Epidermal melanocyte (primary cell): Measurements from ENCODE around the gene C1QTNF6.
"Not testable (repeated sequence)": the region's sequence is repeated elsewhere in the genome, so short reads cannot be mapped to it uniquely, and the experiment has no call there.

Experiments
- DNase-seq: peaks from one replicate; pipeline ENCODE4 v3.0.0; 2011; ENCODE audit warnings: low spot score; ENCODE audit not compliant: insufficient read length

The C1QTNF6 gene

GRCh38 chr22:37176464-37177061, 11.5 kb downstream of the C1QTNF6 start:
- DNase-seq = peak; percentile 68

GRCh38 chr22:37175414-37176281, 12.4 kb downstream of the C1QTNF6 start:
- DNase-seq = peak; percentile 4

GRCh38 chr22:37174964-37175363, 13.1 kb downstream of the C1QTNF6 start:
- no peak for DNase-seq

GRCh38 chr22:37173709-37174108, 14.3 kb downstream of the C1QTNF6 start:
- DNase-seq = peak; percentile 50

GRCh38 chr22:37172266-37173245, 15.5 kb downstream of the C1QTNF6 start:
- no peak for DNase-seq

GRCh38 chr22:37171662-37172061, 16.4 kb downstream of the C1QTNF6 start:
- DNase-seq = peak; percentile 14

- DNase-seq = not testable (repeated sequence)
Measured at GRCh38 chr22:37170689-37171405, 17.2 kb downstream of the C1QTNF6 start.

GRCh38 chr22:37169947-37170688, 17.9 kb downstream of the C1QTNF6 start:
- DNase-seq = peak; percentile 4

- peak; percentile 1 for DNase-seq
Measured at GRCh38 chr22:37169406-37169805, 18.6 kb downstream of the C1QTNF6 start.

- no peak for DNase-seq
Measured at GRCh38 chr22:37167981-37168647, 19.9 kb downstream of the C1QTNF6 start.

GRCh38 chr22:37167176-37167980, 20.7 kb downstream of the C1QTNF6 start:
- no peak for DNase-seq

- DNase-seq = peak; percentile 91
Measured at GRCh38 chr22:37166675-37167066, 21.4 kb downstream of the C1QTNF6 start.

GRCh38 chr22:37165940-37166674, 21.9 kb downstream of the C1QTNF6 start:
- DNase-seq = no peak

- DNase-seq = no peak
Measured at GRCh38 chr22:37165066-37165465, 23.0 kb downstream of the C1QTNF6 start.

GRCh38 chr22:37164505-37164887, 23.6 kb downstream of the C1QTNF6 start:
- DNase-seq = no peak

GRCh38 chr22:37163575-37164504, 24.2 kb downstream of the C1QTNF6 start:
- no peak for DNase-seq

- DNase-seq = no peak
Measured at GRCh38 chr22:37163096-37163489, 25.0 kb downstream of the C1QTNF6 start.
